Raji (cell line): Measurements from ENCODE around the gene CENPV.

Source experiments
- POLR2A ChIP-seq: IDR thresholded peaks from 2 replicates; pipeline ENCODE4 v1.6.1; 2011; ENCODE audit warnings: low read depth, low read length, control low read depth; ENCODE audit not compliant: insufficient read depth

Gene CENPV

DNA sequence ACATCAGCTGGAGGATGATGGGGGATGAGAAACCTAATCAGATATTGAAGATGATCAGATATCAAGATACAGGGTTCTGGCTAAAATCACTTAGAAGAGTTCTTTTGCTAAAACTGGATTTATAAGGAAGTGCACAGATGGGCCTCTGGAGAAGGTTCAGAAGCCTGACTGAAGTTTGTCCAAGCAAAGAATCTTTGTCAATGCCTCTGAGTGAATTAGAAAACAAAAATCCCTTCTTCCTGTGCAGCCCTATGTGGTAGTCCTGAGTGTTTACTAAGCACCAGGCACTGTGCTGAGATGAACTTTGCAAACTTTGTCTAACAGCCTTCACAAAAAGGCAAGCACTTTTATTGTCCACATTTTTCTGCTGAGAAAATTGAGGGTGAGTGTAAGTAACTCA lies 11.4 kb upstream of the CENPV start:
- no peak for TF ChIP-seq POLR2A

DNA sequence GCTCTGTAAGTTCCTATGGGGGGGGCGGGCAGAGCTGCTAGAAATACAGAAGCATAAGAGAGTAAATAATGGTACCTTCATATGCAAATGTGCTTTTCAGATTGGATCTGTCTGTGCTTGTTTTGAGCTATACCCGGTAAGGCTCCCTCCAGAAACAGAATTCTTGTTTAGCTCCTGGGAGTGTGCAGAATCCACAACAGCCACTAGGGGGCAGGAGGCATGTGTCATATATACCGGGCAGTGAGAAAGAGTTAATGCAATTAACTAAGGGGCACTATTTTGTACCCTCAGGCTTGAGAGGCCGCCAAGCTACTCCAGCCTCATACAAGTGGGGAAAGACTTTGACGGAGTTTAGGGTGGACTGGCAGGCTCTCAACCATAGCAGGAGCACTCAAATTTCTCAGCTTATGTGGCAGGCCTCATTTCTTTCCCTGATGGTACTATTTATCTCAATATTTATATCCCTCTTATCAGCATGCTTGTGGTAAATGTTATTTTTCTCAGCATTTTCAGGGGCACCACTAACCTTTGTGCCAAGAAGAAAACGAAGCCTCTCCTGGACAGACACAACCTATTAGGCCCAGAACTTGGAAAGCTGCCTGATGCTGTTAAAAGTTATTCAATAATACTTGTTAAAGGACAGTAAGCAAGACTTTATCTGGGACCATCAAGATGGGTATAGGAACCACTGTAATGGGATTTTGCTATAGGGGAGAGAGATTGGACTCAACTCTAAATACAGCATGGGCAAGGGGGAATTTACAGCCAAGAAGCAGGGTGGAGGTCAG lies 10.7 kb upstream of the CENPV start:
- no peak for TF ChIP-seq POLR2A

DNA sequence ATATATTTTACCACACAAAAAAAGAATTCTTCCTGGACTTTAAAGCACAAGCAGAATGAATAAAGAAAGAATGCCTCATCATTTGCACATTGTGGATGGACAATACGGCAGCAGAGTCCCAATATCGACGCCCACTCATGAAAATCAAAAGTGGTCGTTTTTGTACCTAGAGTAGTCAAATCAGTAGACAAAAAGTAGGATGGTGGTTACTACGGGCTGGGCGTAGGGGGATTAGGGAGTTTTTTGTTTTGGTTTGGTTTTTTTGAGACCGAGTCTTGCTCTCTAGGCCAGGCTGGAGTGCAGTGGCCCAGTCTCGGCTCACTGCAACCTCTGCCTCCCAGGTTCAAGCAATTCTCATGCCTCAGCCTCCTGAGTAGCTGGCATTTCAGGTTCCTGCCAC lies 8.6 kb upstream of the CENPV start:
- no peak for TF ChIP-seq POLR2A

DNA sequence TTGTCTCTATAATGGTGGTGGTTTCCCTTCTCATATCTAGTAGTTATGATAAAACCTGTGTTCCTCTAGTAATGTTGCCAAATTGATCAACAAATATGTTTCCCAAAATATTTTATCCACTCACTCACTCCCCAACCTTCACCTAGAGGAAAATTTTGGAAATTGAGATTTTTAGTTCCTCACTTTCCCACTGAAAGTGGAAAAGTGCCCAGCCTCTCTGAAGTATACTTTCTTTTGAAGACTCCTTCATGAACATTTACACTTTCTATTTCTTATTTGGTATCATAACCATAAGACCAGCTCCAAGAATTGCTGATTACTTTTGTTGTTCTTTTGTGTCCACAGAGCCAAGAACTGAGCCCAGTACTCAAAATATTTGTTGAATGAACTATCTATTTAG lies 5.1 kb upstream of the CENPV start:
- no peak for TF ChIP-seq POLR2A

DNA sequence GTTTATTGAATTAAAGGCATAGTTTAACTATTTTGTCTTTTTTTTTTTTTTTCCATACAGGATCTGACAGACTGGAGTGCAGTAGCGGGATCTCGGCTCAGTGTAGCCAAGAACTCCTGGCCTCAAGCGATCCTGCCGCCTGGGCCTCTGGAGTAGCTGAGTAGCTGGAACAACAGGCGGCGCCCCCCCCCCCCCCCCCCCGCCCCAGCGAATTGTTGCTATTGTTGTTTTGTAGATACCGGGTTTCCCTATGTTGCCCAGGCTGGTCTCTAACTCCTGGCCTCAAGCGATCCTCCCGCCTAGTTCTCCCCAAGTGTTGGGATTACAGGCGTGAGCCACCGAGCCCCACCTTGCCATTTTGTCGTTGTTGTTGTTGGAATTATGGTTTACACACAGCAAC lies 1.3 kb upstream of the CENPV start:
- no peak for TF ChIP-seq POLR2A

DNA sequence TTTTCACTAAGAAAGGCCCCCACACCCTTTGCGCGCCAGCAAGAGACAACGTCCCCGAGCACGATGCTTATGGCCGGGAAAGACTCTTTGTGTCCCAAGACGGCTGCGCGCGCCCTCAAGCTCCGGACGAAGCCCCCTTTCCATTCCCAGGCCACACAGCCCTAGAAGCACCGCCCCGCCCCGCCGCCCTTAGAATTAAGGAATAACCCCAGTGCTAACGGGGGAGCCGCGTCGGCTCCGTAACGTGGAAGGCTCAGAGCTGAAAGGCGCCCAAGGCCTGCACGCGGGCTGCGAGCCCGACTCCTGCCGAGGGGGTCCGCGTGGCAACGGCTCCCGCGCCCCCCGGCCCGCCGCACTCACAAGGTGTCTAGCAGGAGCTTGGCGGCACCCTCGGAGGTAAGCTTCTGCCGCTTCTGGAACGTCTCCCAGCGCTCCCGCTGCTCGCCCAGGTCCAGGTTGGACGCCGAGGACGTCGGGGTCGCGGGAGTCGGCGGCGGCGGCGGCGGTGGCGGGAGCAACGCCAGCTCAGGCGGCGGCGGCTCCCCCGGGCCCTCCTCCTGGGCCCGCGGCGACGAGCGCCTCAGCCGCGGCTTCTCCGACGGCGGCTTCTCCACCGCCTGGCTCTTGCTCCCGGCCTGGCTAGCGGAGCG lies 477 bp downstream of the CENPV start:
- no peak for TF ChIP-seq POLR2A

DNA sequence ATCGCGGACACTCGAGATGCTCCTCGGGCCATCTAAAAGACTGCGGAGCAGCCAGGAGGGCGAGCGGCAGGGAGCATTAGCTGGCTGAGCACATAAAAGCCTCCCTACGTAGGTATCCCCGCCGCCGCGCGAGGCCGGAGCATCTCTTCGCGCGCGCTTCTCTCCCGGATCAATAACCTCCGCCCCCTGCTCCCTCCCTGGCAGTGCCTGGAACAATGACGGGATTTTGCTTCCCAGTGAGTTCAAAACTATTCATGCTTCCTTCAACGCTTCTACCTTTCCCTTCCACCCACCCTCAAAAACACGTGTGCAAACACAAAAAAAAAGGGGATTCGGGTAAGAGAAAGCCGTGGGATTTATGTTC lies 984 bp downstream of the CENPV start:
- TF ChIP-seq POLR2A, result no peak

DNA sequence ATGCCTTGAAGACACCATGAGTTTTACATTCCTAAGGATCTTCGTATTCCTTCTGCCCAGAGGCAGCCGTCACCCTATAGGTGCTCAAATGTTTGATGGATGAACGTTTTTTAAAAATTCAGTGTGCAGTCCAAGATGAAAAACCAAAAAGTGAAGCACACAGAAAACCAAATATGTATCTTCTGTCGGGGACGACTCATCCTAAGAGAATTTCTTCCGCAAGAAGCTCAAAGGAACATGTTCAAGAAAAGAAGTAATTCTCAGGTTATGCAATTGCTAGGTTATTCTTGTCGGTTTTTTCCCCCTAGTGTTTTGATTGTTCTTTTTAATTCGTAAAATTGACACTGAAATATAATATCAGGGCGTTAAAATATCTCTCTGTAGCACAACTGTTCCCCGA lies 1.4 kb downstream of the CENPV start:
- TF ChIP-seq POLR2A, result no peak

DNA sequence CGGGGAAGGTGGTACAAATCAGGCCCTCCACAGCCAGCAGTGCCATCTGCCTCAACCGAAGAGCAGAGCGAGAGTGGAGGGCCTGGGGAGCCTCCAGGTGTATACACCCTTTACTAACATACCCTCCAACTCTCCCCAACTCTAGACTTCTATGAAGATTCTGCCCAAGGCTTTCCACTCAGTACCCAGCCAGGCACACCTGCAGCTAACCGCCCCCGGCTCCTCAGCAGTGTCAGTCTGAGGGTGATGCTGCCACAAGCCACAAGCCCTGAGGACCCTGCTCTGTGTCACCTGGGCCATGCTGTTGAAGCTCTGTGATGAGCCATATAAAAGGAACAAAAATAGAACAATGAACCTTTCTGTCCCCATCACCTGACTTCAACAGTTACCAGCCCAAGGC lies 3.8 kb downstream of the CENPV start:
- no peak for TF ChIP-seq POLR2A

DNA sequence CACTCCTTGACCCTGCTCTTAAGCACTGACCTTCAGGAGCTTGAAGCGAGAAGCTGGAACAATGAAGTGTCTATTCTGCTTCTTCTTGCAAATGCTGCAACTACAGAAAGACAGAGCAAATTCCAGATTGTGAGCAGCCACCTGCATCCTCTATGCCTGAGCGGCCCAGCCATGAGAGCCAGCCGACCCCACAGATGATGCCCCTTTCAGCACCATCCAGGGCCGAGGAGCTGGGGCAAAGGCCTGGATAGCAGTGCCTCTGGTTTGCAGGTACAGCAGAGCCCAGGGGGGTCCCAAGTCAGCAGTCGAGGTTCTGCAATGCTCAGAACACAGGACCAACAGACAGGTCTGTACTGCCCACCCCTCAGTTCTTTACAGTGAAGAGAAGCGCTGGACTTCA lies 4.7 kb downstream of the CENPV start:
- no peak for TF ChIP-seq POLR2A

DNA sequence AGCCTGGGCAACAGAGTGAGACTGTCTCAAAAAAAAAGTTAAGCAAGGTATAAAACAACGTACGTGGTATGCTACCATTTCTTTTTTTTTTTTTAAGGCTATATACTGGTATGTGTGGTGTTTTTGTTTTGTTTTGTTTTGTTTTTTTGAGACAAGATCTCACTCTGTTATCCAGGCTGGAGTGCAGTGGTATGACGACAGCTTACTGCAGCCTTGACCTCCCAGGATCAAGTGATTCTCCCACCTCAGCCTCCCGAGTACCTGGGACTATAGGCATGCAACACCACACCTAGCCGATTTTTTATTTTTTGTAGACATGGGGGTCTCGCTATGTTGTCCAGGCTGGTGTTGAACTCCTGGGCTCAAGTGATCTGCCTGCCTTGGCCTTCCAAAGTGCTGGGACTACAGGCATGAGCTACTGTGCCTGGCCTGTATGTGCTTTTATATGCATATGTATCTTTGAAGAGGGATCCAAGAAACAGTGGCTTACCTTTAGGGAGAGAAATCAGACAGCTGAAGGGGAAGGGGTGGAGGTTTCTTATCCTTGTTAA lies 6.5 kb downstream of the CENPV start:
- TF ChIP-seq POLR2A, result no peak

DNA sequence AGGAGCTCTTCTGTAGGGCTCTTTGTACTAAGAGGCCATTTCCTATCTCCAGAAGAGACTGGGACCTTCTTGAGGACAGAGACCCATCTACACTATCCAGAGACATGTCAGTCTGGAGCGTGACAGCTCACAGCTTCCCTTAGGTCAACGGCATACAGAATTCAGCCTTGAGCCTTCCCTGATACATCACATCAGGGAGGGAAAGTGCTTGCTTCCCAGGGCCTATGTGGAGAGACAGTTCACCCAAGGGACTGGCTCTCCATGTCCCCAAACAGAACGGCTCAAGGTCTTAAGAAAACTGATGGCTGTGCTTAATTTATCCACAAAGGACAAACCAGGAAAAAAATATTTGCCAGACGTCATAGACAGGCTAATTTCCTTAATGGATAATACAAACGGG lies 7.7 kb downstream of the CENPV start:
- TF ChIP-seq POLR2A, result no peak

DNA sequence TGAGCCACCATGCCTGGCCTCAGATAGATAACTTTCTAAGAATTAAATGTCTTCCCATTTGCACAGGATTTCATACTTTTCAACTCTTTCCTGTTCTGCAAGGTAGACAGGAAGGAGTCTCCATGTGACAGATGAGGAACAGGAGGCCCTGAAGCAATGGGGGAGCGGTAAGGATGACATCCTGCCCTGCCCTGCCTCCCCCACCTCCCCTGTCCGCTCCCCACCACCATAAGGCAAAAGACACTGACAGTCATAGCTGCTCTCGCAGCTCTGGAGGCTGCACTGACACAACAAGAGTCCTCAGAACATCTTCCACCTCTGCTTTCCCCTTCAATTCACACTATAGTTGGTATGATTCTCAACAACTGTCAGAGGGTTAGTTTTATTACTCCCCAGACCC lies 9.7 kb downstream of the CENPV start:
- no peak for TF ChIP-seq POLR2A

DNA sequence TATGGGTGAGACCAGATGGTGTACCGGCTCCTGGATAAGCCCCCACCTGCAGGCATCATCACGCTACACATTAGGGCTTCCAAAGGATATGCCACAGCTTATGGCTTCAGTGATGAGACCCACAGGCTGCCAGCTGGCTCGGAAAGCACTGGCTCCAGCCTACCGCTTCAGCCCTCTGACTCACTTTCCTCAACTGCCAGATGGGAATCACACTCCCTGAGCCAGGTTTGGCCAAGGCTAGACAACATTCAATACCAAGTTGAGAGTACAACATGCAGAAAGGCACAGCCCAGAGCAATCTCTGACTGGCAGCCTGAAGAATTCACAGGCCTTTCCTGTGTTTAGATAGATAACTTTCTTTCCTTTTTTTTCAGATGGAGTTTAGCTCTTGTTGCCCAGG lies 10.3 kb downstream of the CENPV start:
- no peak for TF ChIP-seq POLR2A

DNA sequence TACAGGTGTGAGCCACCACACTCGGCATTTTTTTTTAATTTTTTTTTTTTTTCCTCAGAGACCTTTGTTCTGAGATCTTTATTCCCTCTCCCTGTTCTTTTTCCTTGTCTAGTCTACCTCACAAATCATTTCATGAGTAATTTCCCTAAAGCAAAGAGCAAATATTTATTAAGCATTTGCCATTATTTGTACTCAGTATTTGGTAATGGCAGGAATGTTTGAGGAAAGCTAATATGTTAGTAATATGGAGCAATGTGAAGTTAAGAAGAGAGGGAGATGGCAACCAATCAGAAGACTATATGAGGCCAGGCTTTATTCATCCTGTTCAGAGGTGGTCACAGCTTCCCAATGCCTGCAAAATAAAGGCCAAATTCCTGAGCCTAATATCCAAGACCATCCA lies 13.3 kb downstream of the CENPV start:
- no peak for TF ChIP-seq POLR2A

DNA sequence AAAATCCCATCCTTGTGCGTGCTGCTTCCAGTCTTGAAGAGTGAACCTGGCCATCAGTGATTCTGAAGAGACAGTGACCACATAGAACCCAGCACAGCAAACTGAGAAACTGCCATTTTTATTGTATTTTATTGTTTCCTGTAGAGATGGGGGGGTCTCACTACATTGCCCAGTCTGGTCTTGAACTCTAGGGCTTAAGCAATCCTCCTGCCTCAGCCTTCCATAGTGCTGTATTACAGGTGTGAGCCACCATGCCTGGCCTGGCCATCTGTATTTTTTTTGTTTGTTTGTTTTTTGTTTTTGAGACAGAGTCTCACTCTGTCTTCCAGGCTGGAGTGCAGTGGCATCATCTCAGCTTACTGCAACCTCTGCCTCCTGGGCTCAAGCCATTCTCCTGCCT lies 13.9 kb downstream of the CENPV start:
- TF ChIP-seq POLR2A, result no peak

DNA sequence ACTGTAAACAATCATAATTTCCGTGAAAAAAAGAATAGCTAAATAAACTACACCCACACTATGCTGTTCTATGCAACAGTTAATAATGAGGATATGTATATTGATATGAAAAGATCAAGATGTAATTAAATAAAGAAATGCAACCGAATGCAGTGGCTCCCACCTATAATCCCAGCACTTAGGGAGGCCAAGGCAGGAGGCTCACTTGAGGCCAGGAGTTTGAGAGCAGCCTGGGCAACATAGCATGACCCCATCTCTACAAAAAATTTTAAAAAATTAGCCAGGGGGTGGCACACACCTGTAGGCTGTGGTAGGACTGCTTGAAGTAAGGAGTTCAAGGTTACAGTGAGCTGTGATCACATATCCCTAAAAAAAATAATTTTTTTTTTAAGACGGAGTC lies 14.9 kb downstream of the CENPV start:
- no peak for TF ChIP-seq POLR2A

DNA sequence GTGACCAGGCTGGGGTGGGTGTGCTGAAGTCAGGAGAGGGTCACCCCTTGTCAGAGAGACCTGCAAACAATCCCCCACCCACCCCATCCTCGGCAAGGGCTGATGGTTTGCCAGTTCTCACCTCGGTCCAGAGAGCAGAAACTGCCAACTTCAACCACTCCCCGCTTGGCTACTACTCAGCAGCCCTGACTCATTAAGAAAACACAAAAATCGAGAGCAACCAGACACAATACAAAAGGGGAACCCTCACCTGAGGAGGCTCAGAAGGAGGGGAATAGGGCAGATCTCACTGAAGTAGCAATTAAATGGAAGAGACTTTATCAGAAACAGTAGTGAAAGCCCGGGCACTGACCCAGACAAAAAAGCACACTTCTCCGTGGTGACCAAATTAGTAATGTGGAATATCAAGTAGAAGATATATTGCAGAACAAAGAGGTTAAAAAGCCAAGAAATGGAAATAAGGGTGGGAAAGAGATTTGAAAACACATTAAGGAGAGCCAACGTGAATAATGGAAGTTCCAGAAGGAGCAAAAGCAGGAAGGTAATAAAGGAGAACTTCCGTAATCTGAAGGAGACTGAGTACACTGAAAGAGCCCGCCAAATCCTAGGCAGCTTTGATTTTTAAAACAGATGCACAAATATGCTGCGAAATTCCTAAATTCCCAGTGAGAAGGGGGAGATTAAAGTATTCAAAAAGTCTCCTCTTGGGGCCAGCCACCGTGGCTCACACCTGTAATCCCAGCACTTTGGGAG lies 23.6 kb downstream of the CENPV start:
- no peak for TF ChIP-seq POLR2A
